Uterus (tissue), 2 donors: Measurements from ENCODE around the gene SAMD4A.

ENCODE experiments used
- CTCF ChIP-seq, 4 experiments: fragments of 200-600 bp in 2 of 4; fragments of 450-650 bp in 2 of 4; sonication (generic) in 2 of 4; IDR thresholded peaks; one replicate each; pipeline ENCODE4 v1.5.1; 2016 to 2019; ENCODE audit warnings: antibody characterized with exemption in 4 of 4, mild to moderate bottlenecking in 2 of 4, moderate library complexity in 1 of 4
- POLR2A ChIP-seq, 2 donors: fragments of 450-650 bp; IDR thresholded peaks; one replicate each; pipeline ENCODE4 v1.6.1; 2016; ENCODE audit warnings: antibody characterized with exemption in 2 of 2, mild to moderate bottlenecking in 1 of 2, moderate library complexity in 1 of 2

GRCh38 chr14:54682578-54682977 lies 115.7 kb downstream of the SAMD4A start:
- TF ChIP-seq CTCF (IDR thresholded peaks at IDR 0.05) = no peak
- TF ChIP-seq POLR2A (IDR thresholded peaks at IDR 0.05) = no peak
